Body of pancreas (tissue), 4 donors: ENCODE data around the gene TFB2M. TPM values are rescaled to one million over a fixed set of nuclear protein-coding genes. Genes with fewer than 3 reads are reported as not detected.

Source experiments
- ATAC-seq: fragments of 150-250 bp; one replicate; pipeline ENCODE4 v1.9.1; 2016
- DNase-seq, 4 donors: peaks; one replicate each; pipeline ENCODE4 v3.0.0-alpha.2; 2019
- H3K27ac ChIP-seq, 4 donors: fragments of 200-600 bp; sonication (generic); 1 replicate in 3 of 4; 2 replicates in 1 of 4; pipeline versions ENCODE4 v1.5.1 to v1.6.1; 2016 to 2019; ENCODE audit warnings: mild to moderate bottlenecking in 1 of 4, mixed read lengths in 1 of 4, moderate library complexity in 1 of 4
- H3K27me3 ChIP-seq, 2 donors: fragments of 200-600 bp; sonication (generic); one replicate each; pipeline ENCODE4 v1.6.0; 2016; ENCODE audit warnings: mild to moderate bottlenecking in 1 of 2
- H3K36me3 ChIP-seq, 2 donors: fragments of 200-600 bp; sonication (generic); replicated peaks in 1 of 2; 2 replicates each; pipeline ENCODE4 v1.5.1; 2016; ENCODE audit warnings: low read depth in 2 of 2; ENCODE audit not compliant: insufficient read depth in 1 of 2
- H3K4me1 ChIP-seq: fragments of 200-600 bp; sonication (generic); one replicate; pipeline ENCODE4 v1.6.0; 2016
- H3K4me3 ChIP-seq, 2 donors: fragments of 200-600 bp; sonication (generic); 1 replicate in 1 of 2; 2 replicates in 1 of 2; pipeline ENCODE4 v1.5.1; 2016 to 2019
- H3K9me3 ChIP-seq, 3 donors: fragments of 200-600 bp; sonication (generic); 1 replicate in 2 of 3; 2 replicates in 1 of 3; pipeline ENCODE4 v1.5.1; 2016
- POLR2A ChIP-seq, 3 donors: fragments of 450-650 bp; IDR thresholded peaks; one replicate each; pipeline ENCODE4 v1.6.1; 2016; ENCODE audit warnings: antibody characterized with exemption in 3 of 3, mild to moderate bottlenecking in 2 of 3
- WGBS, 2 donors: methylation state at CpG; one replicate each; pipeline ENCODE4 v1.1.5; 2017; 5-methylcytosine and 5-hydroxymethylcytosine counted together
- intact Hi-C: fragments of 100-400 bp; cut with DNase I; formaldehyde crosslinking; loops from one replicate; pipeline ENCODE4 v1.15.1; 2023
- small RNA-seq: library from RNA; depleted of rRNA; stranded (forward); fragments of <200 nt; gene quantifications from one replicate; pipeline ENCODE3, GENCODE V24; 2016
- total RNA-seq, 2 donors: library from RNA; depleted of rRNA; stranded (reverse); fragments of >200 nt; gene quantifications; one replicate each; pipeline ENCODE4 v1.1.0, GENCODE V29; 2016
- TF ChIP-seq, protein P1 (sequence below), 7 experiments: fragments of 450-650 bp in 4 of 7; fragments of 200-600 bp in 3 of 7; sonication (generic) in 3 of 7; IDR thresholded peaks; one replicate each; pipeline ENCODE4 v1.5.1; 2016 to 2019; ENCODE audit warnings: antibody characterized with exemption in 7 of 7

TFB2M gene
- total RNA-seq, 2 donors from 2014 or later = 2.3 to 8.3 TPM

DNA sequence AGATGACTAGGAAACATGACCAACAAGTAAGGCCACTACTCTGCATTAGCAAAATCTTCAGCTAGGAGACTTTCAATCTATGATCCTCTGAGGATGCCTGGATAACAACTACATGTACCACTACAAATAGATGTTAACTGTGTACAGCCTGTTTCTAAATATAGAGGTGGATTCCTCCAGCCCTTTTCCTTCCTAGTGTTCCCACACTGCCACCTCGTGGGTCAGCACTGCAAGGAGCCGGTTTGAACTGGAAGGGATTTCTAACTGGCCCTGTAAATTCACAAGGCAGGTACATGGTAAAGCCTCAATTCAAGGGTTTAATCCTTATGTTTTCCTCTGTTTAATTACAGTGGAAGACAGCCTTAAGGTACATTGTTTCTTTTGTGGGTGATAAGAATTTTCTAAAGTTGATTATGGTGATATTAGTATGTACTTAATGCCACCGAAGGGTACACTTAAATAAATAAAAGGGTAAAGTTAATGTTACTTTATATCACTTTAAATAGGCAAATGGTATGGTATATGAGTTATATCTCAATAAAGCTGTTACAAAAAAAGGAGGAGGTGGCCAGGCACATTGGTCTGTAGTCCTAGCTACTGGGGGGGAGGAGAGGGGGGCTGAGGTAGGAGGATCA is 73.3 kb downstream of the TFB2M start:
- intact Hi-C loops = no loop called here
- Histone ChIP-seq H3K27me3 (no peaks in the 10 kb centered on the region), H3K27ac (no peak overlapping the region), H3K4me3 (no peak overlapping the region), H3K36me3 (no peaks in the 10 kb centered on the region), H3K9me3 (no peaks in the 10 kb centered on the region), H3K4me1 (peaks cover 3% of the 10 kb centered on the region)
- DNase-seq (peak; percentile 53 to 68 (median 60)), ATAC-seq (peak; percentile 68)
- no peak for TF ChIP-seq POLR2A (IDR thresholded peaks at IDR 0.05)
- TF ChIP-seq, protein P1, sequence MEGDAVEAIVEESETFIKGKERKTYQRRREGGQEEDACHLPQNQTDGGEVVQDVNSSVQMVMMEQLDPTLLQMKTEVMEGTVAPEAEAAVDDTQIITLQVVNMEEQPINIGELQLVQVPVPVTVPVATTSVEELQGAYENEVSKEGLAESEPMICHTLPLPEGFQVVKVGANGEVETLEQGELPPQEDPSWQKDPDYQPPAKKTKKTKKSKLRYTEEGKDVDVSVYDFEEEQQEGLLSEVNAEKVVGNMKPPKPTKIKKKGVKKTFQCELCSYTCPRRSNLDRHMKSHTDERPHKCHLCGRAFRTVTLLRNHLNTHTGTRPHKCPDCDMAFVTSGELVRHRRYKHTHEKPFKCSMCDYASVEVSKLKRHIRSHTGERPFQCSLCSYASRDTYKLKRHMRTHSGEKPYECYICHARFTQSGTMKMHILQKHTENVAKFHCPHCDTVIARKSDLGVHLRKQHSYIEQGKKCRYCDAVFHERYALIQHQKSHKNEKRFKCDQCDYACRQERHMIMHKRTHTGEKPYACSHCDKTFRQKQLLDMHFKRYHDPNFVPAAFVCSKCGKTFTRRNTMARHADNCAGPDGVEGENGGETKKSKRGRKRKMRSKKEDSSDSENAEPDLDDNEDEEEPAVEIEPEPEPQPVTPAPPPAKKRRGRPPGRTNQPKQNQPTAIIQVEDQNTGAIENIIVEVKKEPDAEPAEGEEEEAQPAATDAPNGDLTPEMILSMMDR (IDR thresholded peaks at IDR 0.05) = peak; percentile 45 to 66 (median 62)
- 23 to 27% methylated on average over 3 of the region's 3 CpGs for WGBS, 2 donors

DNA sequence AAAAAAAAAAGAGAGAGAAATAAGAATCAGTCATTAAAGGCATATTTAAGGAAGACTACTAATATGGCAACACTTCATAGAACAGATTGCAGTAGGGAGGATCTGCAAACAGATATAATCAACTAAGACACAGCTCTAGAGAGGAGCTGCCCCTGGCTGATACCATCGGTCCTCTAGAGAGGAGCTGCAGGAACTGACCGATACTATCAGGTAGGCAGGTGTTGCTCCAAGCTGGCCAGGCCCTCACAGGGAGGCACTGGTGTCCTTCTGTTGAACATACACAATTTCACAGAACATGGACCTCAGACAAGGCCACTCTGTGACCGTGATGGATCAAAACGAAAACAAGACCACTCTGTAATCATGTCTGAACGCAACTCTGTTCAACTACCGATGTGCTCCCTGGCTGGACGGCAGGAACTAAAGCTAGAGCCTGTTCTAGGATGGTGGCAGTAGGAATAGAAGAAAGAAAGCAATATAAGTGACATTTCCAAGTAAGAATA is 74.5 kb downstream of the TFB2M start:
- no peak overlapping the region for H3K27ac ChIP-seq
- H3K36me3 ChIP-seq = no peaks in the 10 kb centered on the region
- H3K4me1 ChIP-seq = peaks cover 3% of the 10 kb centered on the region
- intact Hi-C loops = no loop called here
- TF ChIP-seq, protein P1 (IDR thresholded peaks at IDR 0.05) = no peak
- no peak for TF ChIP-seq POLR2A (IDR thresholded peaks at IDR 0.05)
- no peak for DNase-seq
- no peaks in the 10 kb centered on the region for H3K9me3 ChIP-seq
- WGBS, 2 donors = 82 to 83% methylated on average over 7 of the region's 7 CpGs
- no peaks in the 10 kb centered on the region for H3K27me3 ChIP-seq
- no peak for ATAC-seq
- H3K4me3 ChIP-seq = no peak overlapping the region

Small RNA genes within 50 kb of the gene (small RNA-seq; reads per million reads assigned to genes)
- not detected for gene AL356583.2

Other genes with a start within 250 kb of the TFB2M start
- 10 to 100 TPM; 13.5 to 20.8 TPM for gene SMYD3, start 59.0 kb downstream of the TFB2M start, total RNA-seq
- gene CNST, start 195 bp upstream of the TFB2M start, total RNA-seq = 10 to 100 TPM; 10.9 to 12.2 TPM
- gene SCCPDH, start 158.1 kb upstream of the TFB2M start, total RNA-seq = 10 to 100 TPM in 1 of 2 donors, 1 to 10 TPM in 1; 9.9 to 15.0 TPM